RWPE1 (cell line): ENCODE measurements around the gene TPD52L3.

Experiments used
- CTCF ChIA-PET: fragments of 350-600 bp; sonication (Branson Sonifier 250); formaldehyde crosslinking; extraction: SDS; loops from one replicate; lab custom pipeline; 2021; lab: Yijun Ruan, JAX
- POLR2A ChIA-PET: fragments of 400-600 bp; formaldehyde crosslinking; extraction: SDS; loops from one replicate; lab custom pipeline; 2020; ENCODE audit warnings: antibody characterized with exemption; ENCODE audit not compliant: low non-redundant PET; lab: Yijun Ruan, JAX
- DNase-seq: peaks from one replicate; pipeline ENCODE4 v3.0.0; 2012; ENCODE audit warnings: low spot score
- H3K27ac ChIP-seq: fragments of 450-650 bp; 2 replicates; pipeline ENCODE4 v1.5.1; 2017
- CTCF ChIP-seq: fragments of 450-650 bp; conservative IDR thresholded peaks from 2 replicates; pipeline ENCODE4 v1.5.1; 2017; ENCODE audit warnings: low read depth, mild to moderate bottlenecking

The TPD52L3 gene

GRCh38 chr9:6330958-6331634 is 2.9 kb downstream of the TPD52L3 start:
- TF ChIP-seq CTCF: no peak
- ChIA-PET POLR2A (no interaction called here), CTCF (no interaction called here)
- DNase-seq: no peak
- no peak overlapping the region for H3K27ac ChIP-seq

- ChIA-PET POLR2A (no interaction called here), CTCF (no interaction called here)
- no peak overlapping the region for H3K27ac ChIP-seq
- no peak for DNase-seq
- TF ChIP-seq CTCF: no peak
These were observed 6.1 kb downstream of the TPD52L3 start for GRCh38 chr9:6334305-6334704.

GRCh38 chr9:6348766-6349165 is 20.6 kb downstream of the TPD52L3 start:
- POLR2A ChIA-PET: no interaction called here
- CTCF ChIA-PET: no interaction called here

GRCh38 chr9:6351737-6352136 is 23.6 kb downstream of the TPD52L3 start:
- CTCF ChIA-PET: no interaction called here
- DNase-seq: no peak
- POLR2A ChIA-PET: no interaction called here
- H3K27ac ChIP-seq: no peak overlapping the region
- TF ChIP-seq CTCF: no peak

More at GRCh38 chr9:6348766-6349165, 20.6 kb downstream of the TPD52L3 start:
- DNase-seq: no peak
- TF ChIP-seq CTCF: no peak
- no peak overlapping the region for H3K27ac ChIP-seq

- TF ChIP-seq CTCF: peak; percentile 61
- DNase-seq: peak; percentile 49
- H3K27ac ChIP-seq: no peak overlapping the region
- POLR2A ChIA-PET: no interaction called here
- CTCF ChIA-PET: interaction anchor here (0.6 to 0.8 kb wide), 2 partner anchors 262 to 296 kb away, joined by 3 to 4 read pairs; no protein-coding TSS in a partner anchor
These were observed 26.0 kb downstream of the TPD52L3 start for GRCh38 chr9:6354072-6354686.

GRCh38 chr9:6355728-6356127 is 27.6 kb downstream of the TPD52L3 start:
- ChIA-PET CTCF (interaction anchor here (0.6 to 0.7 kb wide), 2 partner anchors 324 to 325 kb away, joined by 3 read pairs; no protein-coding TSS in a partner anchor), POLR2A (no interaction called here)
- peak; percentile 9 for DNase-seq
- TF ChIP-seq CTCF: no peak
- H3K27ac ChIP-seq: no peak overlapping the region
